Superior temporal gyrus (tissue), 1 donor: ENCODE results near the gene RPTN.
"Not testable (repeated sequence)": the region's sequence is repeated elsewhere in the genome, so short reads cannot be mapped to it uniquely, and the experiment has no call there.

Experiments used
- DNase-seq: peaks from one replicate; pipeline ENCODE4 v3.0.0-alpha.2; 2016; ENCODE audit errors: extremely low spot score

The RPTN gene

GRCh38 chr1:152165286-152166077 lies 6.5 kb upstream of the RPTN start:
- DNase-seq: no peak

- DNase-seq: no peak
Measured at GRCh38 chr1:152164517-152165136, 5.6 kb upstream of the RPTN start.

GRCh38 chr1:152162792-152163463 lies 3.9 kb upstream of the RPTN start:
- no peak for DNase-seq

- DNase-seq: no peak
Measured at GRCh38 chr1:152160576-152160975, 1.5 kb upstream of the RPTN start.

GRCh38 chr1:152153996-152154395 lies 5.0 kb downstream of the RPTN start:
- no peak for DNase-seq

GRCh38 chr1:152151646-152152045 lies 7.4 kb downstream of the RPTN start:
- no peak for DNase-seq

DNA sequence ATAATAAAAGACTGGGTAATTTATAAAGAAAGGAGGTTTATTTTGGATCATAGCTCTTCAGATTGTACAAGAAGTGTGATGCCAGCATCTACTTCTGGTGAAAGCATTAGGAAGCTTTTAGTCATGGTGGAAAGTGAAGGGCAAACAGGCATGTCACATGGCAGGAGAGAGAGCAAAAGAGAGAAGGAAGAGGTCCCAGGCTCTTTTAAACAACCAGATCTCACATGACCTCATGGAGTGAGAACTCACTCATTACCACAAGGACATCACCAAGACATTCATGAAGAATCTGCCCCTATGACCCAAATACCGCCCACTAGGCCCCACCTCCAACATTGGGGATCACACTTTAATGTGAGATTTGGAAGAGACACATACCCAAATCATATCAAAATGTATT lies 10.0 kb downstream of the RPTN start:
- DNase-seq: no peak

DNA sequence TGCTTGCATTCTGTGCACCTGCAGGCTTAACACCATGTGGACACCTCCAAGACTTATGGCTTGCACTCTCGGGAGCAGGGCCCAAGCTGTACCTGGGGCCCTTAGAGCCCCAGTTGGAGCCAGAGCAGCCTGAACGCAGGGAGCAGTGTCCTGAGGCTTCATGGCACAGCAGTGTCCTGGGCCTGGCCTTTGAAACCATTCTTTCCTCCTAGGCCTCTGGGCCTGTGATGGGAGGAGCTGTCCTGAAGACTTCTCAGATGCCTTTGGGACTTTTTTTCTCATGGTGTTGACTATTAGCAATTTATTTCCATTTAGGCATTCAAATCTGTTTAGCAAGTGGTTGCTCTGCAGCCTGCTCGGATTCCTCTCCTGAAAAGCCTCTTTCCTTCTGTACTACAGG lies 11.0 kb downstream of the RPTN start:
- DNase-seq: no peak

DNA sequence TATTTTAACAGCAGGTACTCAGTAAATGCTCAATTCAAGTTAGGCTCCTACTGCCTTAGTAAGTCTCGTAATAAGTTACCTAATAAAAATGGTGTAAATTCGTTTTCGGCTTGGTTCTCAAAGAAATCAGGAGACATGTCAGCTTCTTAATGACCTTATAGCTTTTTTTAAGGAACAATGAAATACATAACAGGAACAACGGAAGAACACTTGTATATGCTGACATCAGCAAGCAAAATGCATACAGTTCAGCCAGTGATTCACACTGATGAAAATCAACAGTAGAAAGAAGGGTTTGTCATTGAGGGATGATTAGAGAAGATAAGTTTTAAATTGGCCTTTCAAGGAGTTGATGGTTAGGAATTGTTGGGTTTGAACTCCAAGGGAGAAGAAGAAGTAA lies 13.3 kb downstream of the RPTN start:
- no peak for DNase-seq

DNA sequence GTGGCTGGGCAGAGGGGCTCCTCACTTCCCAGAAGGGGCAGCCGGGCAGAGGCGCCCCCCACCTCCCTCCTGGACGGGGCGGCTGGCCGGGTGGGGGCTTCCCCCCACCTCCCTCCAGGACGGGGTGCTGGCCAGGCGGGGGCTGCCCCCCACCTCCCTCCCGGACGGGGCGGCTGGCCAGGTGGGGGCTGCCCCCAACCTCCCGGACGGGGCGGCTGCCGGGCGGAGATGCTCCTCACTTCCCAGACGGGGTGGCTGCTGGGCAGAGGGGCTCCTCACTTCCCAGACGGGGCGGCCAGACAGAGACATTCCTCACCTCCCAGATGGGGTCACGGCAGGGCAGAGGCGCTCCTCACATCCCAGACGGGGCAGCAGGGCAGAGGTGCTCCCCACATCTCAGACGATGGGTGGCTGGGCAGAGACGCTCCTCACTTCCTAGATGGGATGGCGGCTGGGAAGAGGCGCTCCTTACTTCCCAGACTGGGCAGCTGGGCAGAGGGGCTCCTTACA lies 14.3 kb downstream of the RPTN start:
- DNase-seq: not testable (repeated sequence)

DNA sequence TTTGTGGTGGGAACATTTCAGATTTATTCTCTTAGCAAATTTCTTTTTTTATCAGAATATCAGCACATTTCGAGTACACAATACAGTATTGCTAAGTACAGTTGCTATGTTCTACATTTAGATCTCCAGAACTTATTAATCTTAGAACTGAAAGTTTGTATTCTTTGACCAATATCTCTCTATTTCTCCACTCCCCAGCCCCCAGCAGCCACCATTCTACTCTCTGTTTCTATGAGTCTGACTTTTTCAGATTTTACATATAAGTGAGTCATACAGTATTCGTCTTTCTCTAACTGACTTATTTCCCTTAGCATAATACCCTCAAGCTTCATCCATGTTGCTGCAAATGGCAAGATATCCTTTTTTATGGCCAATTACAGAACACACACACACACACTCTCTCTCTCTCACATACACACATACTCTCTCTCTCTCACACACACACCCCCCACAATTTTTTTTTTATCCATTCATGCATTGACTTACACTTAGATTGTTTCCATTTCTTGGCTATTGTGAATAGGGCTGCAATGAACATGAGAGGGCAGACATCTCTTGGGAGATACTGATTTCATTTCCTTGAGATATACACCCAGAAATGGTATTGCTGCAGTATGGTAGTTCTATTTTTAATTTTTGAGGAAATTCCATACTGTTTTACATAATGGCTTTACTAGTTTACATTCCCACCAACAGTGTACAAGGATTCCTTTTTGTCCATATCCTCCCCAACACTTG lies 15.7 kb downstream of the RPTN start:
- no peak for DNase-seq

DNA sequence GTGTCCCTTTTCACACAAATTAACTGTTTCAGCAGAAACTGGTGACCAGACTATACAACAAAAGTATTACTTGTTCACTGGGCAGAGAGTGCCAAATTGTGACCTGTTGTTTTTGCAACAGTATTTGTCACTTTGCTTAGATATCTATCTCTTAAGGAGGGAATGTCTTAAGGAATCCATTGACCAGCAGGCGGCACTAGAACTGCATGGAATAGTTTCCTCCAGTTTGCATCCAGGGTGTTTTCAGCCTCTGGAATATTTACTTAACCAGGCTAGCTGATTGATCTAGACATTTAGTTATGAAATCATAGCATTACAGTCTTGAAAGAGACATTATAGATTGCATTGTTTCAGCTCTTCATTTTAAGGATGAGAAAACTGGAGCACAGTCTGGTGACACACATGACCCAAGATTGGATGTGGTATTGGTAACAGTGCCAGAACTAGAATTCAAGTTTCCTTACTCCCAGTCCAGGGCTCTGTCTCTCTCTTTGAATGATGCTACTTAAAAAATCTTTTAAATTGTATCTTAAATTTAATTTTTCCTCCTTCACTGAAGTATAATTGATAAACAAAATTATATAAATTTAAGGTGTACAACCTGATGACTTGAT lies 16.9 kb downstream of the RPTN start:
- peak; percentile 79 for DNase-seq

GRCh38 chr1:152137215-152137614 lies 21.8 kb downstream of the RPTN start:
- DNase-seq: no peak

DNA sequence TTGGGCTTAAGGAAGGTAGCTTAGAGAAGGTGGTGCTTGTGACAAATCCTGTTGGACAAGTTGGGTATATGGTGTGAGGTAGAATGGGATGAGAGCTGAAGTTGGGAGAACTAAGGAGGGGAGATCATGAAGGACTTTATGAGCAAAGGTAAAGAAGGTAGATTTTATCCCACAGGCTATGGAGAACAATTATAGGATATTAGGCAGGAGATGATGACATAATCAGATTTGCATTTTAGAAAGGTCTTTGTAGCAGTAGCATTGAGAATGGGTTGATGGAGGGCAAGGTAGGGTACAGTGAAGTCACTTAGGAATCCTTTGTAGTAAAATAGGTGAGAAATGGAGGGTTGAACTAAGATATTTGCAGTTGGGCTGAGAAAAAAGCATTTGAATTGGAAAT lies 28.8 kb downstream of the RPTN start:
- no peak for DNase-seq

DNA sequence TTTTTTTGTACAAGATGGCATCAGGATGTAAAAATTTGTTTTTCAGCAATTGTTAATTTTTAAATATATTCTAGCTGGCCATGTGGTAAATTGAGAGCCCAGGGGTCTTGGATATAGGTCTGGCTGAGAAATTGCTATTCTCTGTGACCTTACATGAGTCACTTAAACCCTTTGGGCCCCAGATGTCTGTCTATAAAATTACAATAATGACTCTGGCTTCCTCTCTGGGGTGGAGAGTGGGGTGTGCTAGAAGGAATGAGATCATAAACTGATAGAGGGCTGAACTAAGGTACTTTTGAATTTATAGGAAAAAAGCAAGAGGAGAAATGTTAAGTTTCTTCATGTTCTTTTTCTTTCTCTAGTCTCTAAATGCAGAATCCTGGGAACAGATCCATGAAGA lies 31.4 kb downstream of the RPTN start:
- DNase-seq: no peak

DNA sequence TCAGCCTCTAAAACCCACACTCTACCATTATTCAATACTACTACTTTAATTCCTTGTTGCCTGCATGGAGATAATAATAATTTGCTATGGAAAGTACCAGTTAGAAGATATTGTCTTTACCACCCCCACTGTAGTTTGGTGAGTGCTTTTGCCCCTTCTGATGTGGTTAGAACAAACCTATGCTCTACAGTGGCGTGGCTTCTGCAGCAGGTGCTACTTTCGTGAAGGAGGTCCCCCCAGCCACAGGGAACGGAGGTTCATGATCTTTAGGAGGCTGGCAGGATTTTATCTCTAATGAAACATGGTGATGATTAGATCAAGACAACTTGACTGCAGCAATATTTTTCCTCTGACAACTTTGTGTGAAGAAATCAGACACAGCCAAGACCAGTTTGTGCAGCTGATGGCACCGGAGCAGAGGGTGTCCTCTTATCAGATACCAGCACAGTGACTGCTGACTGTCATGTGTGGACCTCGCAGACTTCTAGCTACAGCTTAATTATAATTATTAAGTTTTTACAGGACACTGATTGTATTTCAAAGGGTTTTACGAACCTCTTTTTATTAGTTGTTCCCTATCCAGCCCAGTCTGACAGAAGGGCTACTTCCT lies 33.1 kb downstream of the RPTN start:
- DNase-seq: no peak

DNA sequence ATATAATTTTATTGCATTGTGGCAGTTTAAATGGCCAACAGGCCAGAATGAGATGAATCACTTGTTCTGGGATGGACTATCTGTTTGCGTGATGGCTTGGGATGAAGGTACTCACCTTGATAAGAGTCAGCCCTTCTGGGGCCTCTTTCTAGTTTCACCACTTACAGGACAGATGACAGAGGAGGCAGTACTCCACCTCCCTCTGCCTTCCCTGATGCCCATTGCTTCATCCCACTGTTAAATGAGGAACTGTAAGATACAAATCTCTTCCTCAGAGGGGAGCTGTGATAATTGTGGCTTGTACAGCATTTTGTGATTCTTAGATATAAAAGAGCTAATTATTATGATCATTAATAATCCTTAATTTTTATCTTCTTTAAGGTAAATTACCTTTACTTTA lies 40.1 kb downstream of the RPTN start:
- no peak for DNase-seq

DNA sequence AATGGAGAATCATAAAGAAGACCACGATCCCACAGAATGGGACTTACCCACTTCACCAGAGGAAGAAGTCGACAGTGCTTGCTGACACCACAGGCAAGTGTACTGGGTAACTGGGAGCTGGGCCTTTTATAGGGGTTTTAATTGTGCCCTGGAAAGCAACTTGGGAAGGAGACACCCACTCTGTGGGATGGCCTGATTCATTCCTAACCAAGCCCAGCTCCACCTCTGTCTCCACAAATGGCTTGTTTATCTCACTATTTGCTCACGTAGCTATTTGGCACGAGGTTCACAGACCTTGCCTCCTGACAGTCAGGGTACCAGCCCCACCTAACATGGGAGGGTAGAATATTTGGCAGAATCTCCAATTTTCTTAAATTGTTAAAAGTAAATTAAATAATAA lies 43.7 kb downstream of the RPTN start, which contains the start of gene TCHH:
TSS of gene TCHH (minus strand) at position 101 of the 400 bp plus-strand sequence. CDS start 1,364 bp downstream, outside the sequence.
- no peak for DNase-seq

- no peak for DNase-seq
Measured at GRCh38 chr1:152112885-152113432, 46.1 kb downstream of the RPTN start.

DNA sequence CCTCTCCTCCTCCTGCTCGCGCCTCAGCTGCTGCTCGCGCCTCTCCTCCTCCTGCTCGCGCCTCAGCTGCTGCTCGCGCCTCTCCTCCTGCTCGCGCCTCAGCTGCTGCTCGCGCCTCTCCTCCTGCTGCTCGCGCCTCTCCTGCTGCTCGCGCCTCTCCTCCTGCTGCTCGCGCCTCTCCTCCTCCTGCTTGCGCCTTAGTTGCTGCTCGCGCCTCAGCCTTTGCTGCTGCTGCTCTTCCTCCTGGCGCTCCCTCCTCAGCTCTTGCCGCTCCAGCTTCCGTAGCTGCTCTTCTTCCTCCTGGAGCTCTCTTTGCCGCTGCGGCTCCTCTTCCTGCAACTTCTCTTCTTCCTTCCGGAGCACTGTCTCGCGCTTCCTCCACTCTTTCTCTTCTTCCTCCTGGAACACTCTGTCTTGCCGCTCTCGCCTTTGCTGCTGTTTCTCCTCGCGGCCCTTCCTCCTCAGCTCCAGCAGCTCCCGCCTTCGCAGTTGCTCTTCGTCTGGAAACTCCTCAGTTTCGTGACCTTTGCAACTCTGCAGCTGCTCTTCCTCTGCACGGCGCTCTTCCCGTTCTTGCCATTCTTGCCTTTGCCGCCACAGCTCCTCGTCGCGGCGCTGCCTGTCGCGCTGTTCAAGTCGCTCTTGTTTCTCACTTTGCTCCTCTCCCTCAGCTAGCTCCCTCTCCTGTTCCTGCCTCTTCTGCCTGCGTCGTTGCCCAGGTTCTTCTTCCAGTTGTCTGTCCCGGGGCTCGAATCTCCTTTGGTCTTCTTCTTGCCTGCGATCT lies 46.7 kb downstream of the RPTN start:
- DNase-seq: peak; percentile 9
